ENCODE results near the gene SNAPC3. TPM values are rescaled to one million over a fixed set of nuclear protein-coding genes. Genes with fewer than 3 reads are reported as not detected.
"Not testable (repeated sequence)": the region's sequence is repeated elsewhere in the genome, so short reads cannot be mapped to it uniquely, and the experiment has no call there.

Gene SNAPC3
- total RNA-seq, 1 donor from 2014 or later = 47.6 TPM

- Mint-ChIP-seq H3K27ac (no peak overlapping the region), H3K9me3 (ENCODE audit: low read depth) (peaks cover 7% of the 10 kb centered on the region), H3K36me3 (ENCODE audit: insufficient read depth) (peaks cover 2% of the 10 kb centered on the region), H3K4me3 (ENCODE audit: low read depth) (no peak overlapping the region), H3K27me3 (no peaks in the 10 kb centered on the region), H3K4me1 (ENCODE audit: low read depth) (peaks cover 1% of the 10 kb centered on the region)
- no peak for DNase-seq (ENCODE audit: low spot score, unreplicated experiment)
- no peak for TF ChIP-seq CTCF (IDR thresholded peaks at IDR 0.05; ENCODE audit: unreplicated experiment)
Measured at GRCh38 chr9:15377625-15378540, 44.8 kb upstream of the SNAPC3 start.

GRCh38 chr9:15379317-15379716, 43.4 kb upstream of the SNAPC3 start:
- not testable (repeated sequence) for H3K27ac Mint-ChIP-seq; H3K4me3 Mint-ChIP-seq (ENCODE audit: low read depth); H3K4me1 Mint-ChIP-seq (ENCODE audit: low read depth); H3K36me3 Mint-ChIP-seq (ENCODE audit: insufficient read depth); DNase-seq (ENCODE audit: low spot score, unreplicated experiment); H3K27me3 Mint-ChIP-seq; H3K9me3 Mint-ChIP-seq (ENCODE audit: low read depth)

- H3K27me3 Mint-ChIP-seq; H3K36me3 Mint-ChIP-seq (ENCODE audit: insufficient read depth); H3K4me3 Mint-ChIP-seq (ENCODE audit: low read depth); H3K27ac Mint-ChIP-seq; H3K9me3 Mint-ChIP-seq (ENCODE audit: low read depth); DNase-seq (ENCODE audit: low spot score, unreplicated experiment); H3K4me1 Mint-ChIP-seq (ENCODE audit: low read depth): not testable (repeated sequence)
Measured at GRCh38 chr9:15379888-15380287, 42.8 kb upstream of the SNAPC3 start.

GRCh38 chr9:15381491-15381890, 41.2 kb upstream of the SNAPC3 start:
- Mint-ChIP-seq H3K9me3 (ENCODE audit: low read depth) (no peaks in the 10 kb centered on the region), H3K4me3 (ENCODE audit: low read depth) (no peak overlapping the region), H3K27me3 (no peaks in the 10 kb centered on the region), H3K36me3 (ENCODE audit: insufficient read depth) (peaks cover 2% of the 10 kb centered on the region), H3K27ac (no peak overlapping the region), H3K4me1 (ENCODE audit: low read depth) (no peaks in the 10 kb centered on the region)
- no peak for TF ChIP-seq CTCF (IDR thresholded peaks at IDR 0.05; ENCODE audit: unreplicated experiment)
- no peak for DNase-seq (ENCODE audit: low spot score, unreplicated experiment)

GRCh38 chr9:15386465-15386864, 36.2 kb upstream of the SNAPC3 start:
- Mint-ChIP-seq H3K4me1 (ENCODE audit: low read depth) (peaks cover 6% of the 10 kb centered on the region), H3K4me3 (ENCODE audit: low read depth) (no peak overlapping the region), H3K36me3 (ENCODE audit: insufficient read depth) (no peaks in the 10 kb centered on the region), H3K27me3 (no peaks in the 10 kb centered on the region), H3K9me3 (ENCODE audit: low read depth) (no peaks in the 10 kb centered on the region), H3K27ac (no peak overlapping the region)
- TF ChIP-seq CTCF (IDR thresholded peaks at IDR 0.05; ENCODE audit: unreplicated experiment) = no peak
- DNase-seq (ENCODE audit: low spot score, unreplicated experiment) = no peak

- Mint-ChIP-seq H3K27me3 (no peaks in the 10 kb centered on the region), H3K27ac (no peak overlapping the region), H3K4me1 (ENCODE audit: low read depth) (peaks cover 8% of the 10 kb centered on the region), H3K36me3 (ENCODE audit: insufficient read depth) (no peaks in the 10 kb centered on the region), H3K9me3 (ENCODE audit: low read depth) (no peaks in the 10 kb centered on the region), H3K4me3 (ENCODE audit: low read depth) (no peak overlapping the region)
- no peak for DNase-seq (ENCODE audit: low spot score, unreplicated experiment)
- TF ChIP-seq CTCF (IDR thresholded peaks at IDR 0.05; ENCODE audit: unreplicated experiment) = no peak
Measured at GRCh38 chr9:15389173-15389572, 33.5 kb upstream of the SNAPC3 start.

Measured in progenitor cell of endocrine pancreas (in vitro differentiated cells).